GM06990 (cell line): ENCODE data around the gene AGPAT1.

Experiments
- DNase-seq: peaks from one replicate; pipeline ENCODE4 v3.0.0-alpha.2; 2011; ENCODE audit not compliant: insufficient read length; ENCODE audit errors: extremely low read depth
- H3K27me3 ChIP-seq: replicated peaks from 2 replicates; pipeline ENCODE4 v1.6.0; 2011; ENCODE audit warnings: low read length; ENCODE audit not compliant: control insufficient read depth, insufficient read depth
- H3K36me3 ChIP-seq: 2 replicates; pipeline ENCODE4 v1.5.1; 2011; ENCODE audit warnings: low read length; ENCODE audit not compliant: control insufficient read depth, insufficient read depth
- H3K4me3 ChIP-seq: replicated peaks from 2 replicates; pipeline ENCODE4 v1.5.1; 2011; ENCODE audit warnings: low read depth, mild to moderate bottlenecking, control low read depth, low read length
- TF ChIP-seq, protein P1 (sequence below): IDR thresholded peaks from 2 replicates; pipeline ENCODE4 v1.5.1; 2011; ENCODE audit warnings: low read length, control low read depth, mild to moderate bottlenecking, inconsistent platforms; ENCODE audit not compliant: insufficient read depth, poor library complexity, severe bottlenecking

The AGPAT1 gene

DNA sequence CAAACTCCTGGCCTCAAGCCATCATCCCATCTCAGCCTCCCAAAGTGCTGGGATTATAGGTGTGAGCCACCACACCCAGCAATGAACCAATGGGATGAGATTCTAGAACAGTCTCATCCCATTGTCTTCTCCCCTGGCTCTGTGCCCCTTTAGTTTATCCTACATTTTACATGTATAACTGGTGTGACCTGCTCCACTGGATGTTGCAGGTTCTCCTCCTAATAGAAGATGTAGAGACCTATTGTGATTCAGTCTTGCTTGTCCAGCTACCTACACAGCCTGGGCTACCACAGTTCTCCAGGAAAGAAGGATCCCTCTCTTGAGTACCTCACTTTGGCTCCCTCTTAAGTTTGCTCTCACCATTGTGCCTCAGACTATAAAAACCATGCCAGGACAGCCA lies 43.8 kb downstream of the AGPAT1 start:
- no peak overlapping the region for H3K4me3 ChIP-seq
- no peak for DNase-seq
- TF ChIP-seq, protein P1, sequence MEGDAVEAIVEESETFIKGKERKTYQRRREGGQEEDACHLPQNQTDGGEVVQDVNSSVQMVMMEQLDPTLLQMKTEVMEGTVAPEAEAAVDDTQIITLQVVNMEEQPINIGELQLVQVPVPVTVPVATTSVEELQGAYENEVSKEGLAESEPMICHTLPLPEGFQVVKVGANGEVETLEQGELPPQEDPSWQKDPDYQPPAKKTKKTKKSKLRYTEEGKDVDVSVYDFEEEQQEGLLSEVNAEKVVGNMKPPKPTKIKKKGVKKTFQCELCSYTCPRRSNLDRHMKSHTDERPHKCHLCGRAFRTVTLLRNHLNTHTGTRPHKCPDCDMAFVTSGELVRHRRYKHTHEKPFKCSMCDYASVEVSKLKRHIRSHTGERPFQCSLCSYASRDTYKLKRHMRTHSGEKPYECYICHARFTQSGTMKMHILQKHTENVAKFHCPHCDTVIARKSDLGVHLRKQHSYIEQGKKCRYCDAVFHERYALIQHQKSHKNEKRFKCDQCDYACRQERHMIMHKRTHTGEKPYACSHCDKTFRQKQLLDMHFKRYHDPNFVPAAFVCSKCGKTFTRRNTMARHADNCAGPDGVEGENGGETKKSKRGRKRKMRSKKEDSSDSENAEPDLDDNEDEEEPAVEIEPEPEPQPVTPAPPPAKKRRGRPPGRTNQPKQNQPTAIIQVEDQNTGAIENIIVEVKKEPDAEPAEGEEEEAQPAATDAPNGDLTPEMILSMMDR: no peak
- H3K36me3 ChIP-seq: no peaks in the 10 kb centered on the region
- H3K27me3 ChIP-seq: no peaks in the 10 kb centered on the region; the same call in 1 of the 2 replicates

DNA sequence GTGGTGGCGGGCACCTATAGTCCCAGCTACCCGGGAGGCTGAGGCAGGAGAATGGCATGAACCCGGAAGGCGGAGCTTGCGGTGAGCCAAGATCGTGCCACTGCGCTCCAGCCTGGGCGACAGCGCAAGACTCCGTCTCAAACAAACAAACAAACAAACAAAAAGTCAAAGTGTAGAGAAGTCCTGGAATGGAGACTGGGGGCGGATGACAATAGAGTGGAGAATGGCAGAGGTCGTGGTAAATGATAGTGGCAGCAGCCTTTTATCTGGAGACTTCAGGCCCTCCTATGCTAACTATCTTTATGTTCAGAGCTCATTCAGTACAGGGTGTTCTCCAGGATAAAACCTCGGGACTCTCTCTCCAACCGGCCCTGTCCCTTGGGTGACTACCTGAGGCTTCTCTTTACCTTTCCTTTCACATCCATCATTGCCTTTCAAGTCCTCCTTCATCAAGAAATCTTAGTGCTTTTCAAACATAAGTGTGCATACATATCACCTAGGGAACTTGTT lies 44.4 kb downstream of the AGPAT1 start:
- DNase-seq: no peak
- Histone ChIP-seq H3K36me3 (no peaks in the 10 kb centered on the region), H3K27me3 (no peaks in the 10 kb centered on the region; the same call in 1 of the 2 replicates), H3K4me3 (no peak overlapping the region)
- TF ChIP-seq, protein P1: no peak

DNA sequence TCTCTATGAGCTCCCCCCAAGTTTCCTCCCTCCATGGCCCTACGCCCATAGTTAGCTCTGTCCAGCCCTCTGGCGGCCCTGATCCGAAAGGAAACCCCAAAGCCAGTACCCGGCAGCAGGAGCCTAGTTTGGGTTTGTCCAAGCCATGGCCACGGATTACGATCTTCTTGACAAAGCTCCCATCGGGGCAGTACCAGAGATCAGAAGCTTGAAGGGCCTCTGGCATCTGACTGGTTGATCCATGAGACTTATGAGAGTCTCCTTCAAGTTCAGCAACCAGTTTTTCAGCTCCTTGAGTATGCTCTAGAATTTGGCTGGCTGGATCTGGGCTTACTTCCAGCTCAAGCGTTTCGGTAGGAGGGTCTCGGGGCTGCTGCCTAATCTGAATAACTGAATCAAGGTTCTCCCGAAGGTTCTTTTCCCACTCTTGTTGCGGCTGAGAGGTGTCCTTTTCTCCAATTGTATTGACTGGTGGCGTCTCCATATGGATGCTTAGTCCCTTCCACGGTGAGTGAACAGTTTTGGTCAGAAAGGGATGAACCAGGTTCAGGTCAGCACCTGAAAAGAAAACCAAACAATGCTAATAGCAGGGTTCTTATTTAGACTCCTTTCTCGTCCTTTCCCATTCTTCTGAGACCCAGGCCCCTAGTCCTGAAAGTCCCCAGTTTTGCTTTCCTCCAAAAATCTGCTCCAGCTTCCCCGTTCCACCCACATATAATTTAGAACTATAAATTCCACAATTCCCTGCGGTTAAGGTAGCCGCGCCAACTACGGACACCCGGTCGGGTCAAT lies 46.4 kb downstream of the AGPAT1 start:
- Histone ChIP-seq H3K36me3 (peaks cover 2% of the 10 kb centered on the region), H3K4me3 (peak overlapping the region; percentile 85), H3K27me3 (no peaks in the 10 kb centered on the region; the same call in 1 of the 2 replicates)
- no peak for DNase-seq
- TF ChIP-seq, protein P1: no peak

DNA sequence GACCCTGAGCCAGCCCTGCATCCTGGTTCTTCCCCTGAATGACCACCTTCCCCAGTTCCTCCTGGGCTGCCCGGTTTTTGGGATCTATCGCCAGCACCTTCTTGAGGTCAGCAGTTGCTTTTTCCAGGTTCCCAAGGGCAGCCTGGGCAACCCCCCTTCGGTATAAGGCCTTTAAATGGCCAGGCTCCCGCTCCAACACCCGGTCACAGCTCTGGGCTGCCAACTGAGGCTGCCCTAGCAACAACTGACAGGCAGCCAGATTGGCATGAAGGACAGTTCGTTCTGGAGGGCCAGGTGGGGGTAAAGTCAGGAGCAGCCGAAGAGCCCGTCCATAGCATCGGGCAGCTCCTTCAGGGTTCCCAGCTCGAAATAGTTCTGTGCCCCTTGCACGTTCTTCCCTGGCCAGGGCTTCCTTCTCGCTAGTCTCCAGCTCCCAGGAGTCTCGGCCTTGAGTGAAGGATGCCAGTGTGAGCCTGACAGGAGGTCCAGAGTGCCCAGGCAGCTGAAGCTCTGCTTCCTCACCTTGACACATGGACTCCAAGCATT lies 47.1 kb downstream of the AGPAT1 start:
- peak overlapping the region; percentile 85; the same call in 1 of the 2 replicates for H3K4me3 ChIP-seq
- H3K27me3 ChIP-seq: no peaks in the 10 kb centered on the region
- no peak for DNase-seq
- TF ChIP-seq, protein P1: no peak
- H3K36me3 ChIP-seq: peaks cover 2% of the 10 kb centered on the region

DNA sequence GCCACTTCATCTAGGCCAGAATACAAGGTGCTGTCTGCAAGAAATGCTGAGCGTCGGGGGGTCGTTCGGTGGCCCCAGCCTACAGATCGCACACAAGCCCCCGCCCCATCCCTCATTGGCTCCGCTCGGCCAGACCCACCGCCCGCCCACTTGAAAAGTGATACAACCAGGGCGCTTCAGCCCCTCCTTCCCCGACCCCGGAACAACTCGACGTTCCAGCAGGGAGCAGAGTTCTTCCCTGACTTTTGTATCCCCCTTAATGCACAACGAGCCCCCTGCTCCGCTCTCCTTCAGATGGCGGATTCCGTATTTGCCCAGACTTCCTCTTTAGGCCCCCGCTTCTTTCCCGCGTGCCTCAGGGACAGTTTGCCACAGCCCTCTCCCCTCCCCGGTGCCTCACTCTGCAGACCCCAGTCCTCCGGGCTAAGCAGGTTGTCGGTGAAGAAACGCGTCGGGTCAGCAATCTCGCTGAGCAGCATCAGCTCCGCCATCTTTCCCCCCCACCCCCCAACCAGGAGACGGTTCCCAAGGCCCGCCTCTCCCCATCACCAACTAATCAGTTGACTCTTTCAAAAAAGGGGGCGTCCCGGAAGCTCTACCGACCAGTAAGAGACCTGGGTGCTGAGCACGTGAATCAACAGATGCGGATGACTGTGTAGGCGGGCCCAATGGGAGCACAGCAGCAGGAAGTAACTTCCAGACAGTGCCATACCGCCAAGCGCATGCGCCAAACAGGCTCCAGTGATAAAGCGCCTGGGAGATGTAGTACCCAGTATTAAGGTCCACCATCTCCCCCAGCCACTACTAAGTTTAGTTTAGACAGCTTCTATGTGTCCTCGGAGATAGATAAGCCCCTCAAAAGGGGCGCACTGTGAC lies 47.9 kb downstream of the AGPAT1 start, which contains the start of gene ATF6B:
ATF6B (minus strand) TSS at position 530 of the 876 bp plus-strand sequence; CDS start at position 491, 39 bp downstream.
- Histone ChIP-seq H3K4me3 (peak within 1 kb of the TSS; percentile 99), H3K36me3 (peaks cover 2% of the 10 kb centered on the region), H3K27me3 (no peaks in the 10 kb centered on the region)
- DNase-seq: peak; percentile 89
- TF ChIP-seq, protein P1: no peak
